CD8-positive, alpha-beta memory T cell (primary cell): ENCODE data around the gene SLFN14. TPM values are rescaled to one million over a fixed set of nuclear protein-coding genes. Genes with fewer than 3 reads are reported as not detected.

Source experiments
- CTCF ChIA-PET: fragments of 350-600 bp; sonication (Branson Sonifier 250); formaldehyde crosslinking; loops from one replicate; lab custom pipeline; 2021; ENCODE audit warnings: antibody characterized with exemption; lab: Charles Lee
- POLR2A ChIA-PET: fragments of 350-600 bp; sonication (Branson Sonifier 250); formaldehyde crosslinking; loops from one replicate; lab custom pipeline; 2021; ENCODE audit warnings: antibody characterized with exemption; lab: Charles Lee
- DNase-seq, 5 donors: peaks; one replicate each; pipeline versions ENCODE4 v3.0.0 to v3.0.0-alpha.2; 2020 to 2022; ENCODE audit warnings: mixed read lengths in 1 of 5
- H3K27ac ChIP-seq: one replicate; pipeline ENCODE4 v1.7.0; 2013; ENCODE audit warnings: low read depth, mild to moderate bottlenecking, low read length, moderate library complexity
- H3K27me3 ChIP-seq: 2 replicates; pipeline ENCODE4 v1.7.0; 2013; ENCODE audit warnings: low read length, mild to moderate bottlenecking; ENCODE audit not compliant: insufficient read depth, poor library complexity, severe bottlenecking
- H3K36me3 ChIP-seq: 2 replicates; pipeline ENCODE4 v1.7.0; 2013; ENCODE audit warnings: mild to moderate bottlenecking, low read length, moderate library complexity; ENCODE audit not compliant: insufficient read depth
- H3K4me1 ChIP-seq: 2 replicates; pipeline ENCODE4 v1.7.0; 2013; ENCODE audit warnings: mild to moderate bottlenecking, low read length, moderate library complexity; ENCODE audit not compliant: insufficient read depth
- H3K4me3 ChIP-seq: 2 replicates; pipeline ENCODE4 v1.7.0; 2013; ENCODE audit warnings: mild to moderate bottlenecking, low read length
- H3K9me3 ChIP-seq: 2 replicates; pipeline ENCODE4 v1.7.0; 2013; ENCODE audit warnings: mild to moderate bottlenecking, low read length
- H3K27ac Mint-ChIP-seq, 8 donors: one replicate each; pipeline ENCODE4 v1.8.0; 2020 to 2021; ENCODE audit warnings: mixed read lengths in 8 of 8, mild to moderate bottlenecking in 6 of 8, inconsistent platforms in 3 of 8, moderate library complexity in 3 of 8
- H3K27me3 Mint-ChIP-seq, 2 donors: one replicate each; pipeline ENCODE4 v1.8.0; 2020 to 2021; ENCODE audit warnings: mixed read lengths in 2 of 2, mild to moderate bottlenecking in 1 of 2, moderate library complexity in 1 of 2
- H3K36me3 Mint-ChIP-seq, 3 donors: one replicate each; pipeline ENCODE4 v1.8.0; 2020 to 2021; ENCODE audit warnings: mixed read lengths in 3 of 3, inconsistent platforms in 1 of 3, mild to moderate bottlenecking in 1 of 3
- H3K4me1 Mint-ChIP-seq, 3 donors: one replicate each; pipeline ENCODE4 v1.8.0; 2020 to 2021; ENCODE audit warnings: mixed read lengths in 3 of 3, inconsistent platforms in 1 of 3, mild to moderate bottlenecking in 1 of 3
- H3K4me3 Mint-ChIP-seq, 7 donors: one replicate each; pipeline ENCODE4 v1.8.0; 2020 to 2021; ENCODE audit warnings: mixed read lengths in 7 of 7, mild to moderate bottlenecking in 6 of 7, moderate library complexity in 4 of 7, inconsistent platforms in 2 of 7
- H3K9me3 Mint-ChIP-seq, 5 donors: one replicate each; pipeline ENCODE4 v1.8.0; 2020 to 2022; ENCODE audit warnings: mixed read lengths in 5 of 5, mild to moderate bottlenecking in 3 of 5, moderate library complexity in 2 of 5, inconsistent platforms in 1 of 5
- polyA plus RNA-seq: library from polyadenylated mRNA; unstranded; fragments of 300-500 nt; fragmentation: Illumina TruSeq; gene quantifications from one replicate; pipeline ENCODE4 v1.2.3, GENCODE V29; 2021
- total RNA-seq, 2 experiments: library from RNA; stranded (reverse); gene quantifications; one replicate each; pipeline ENCODE4 v1.2.3, GENCODE V29; 2021

The SLFN14 gene
- total and polyA plus RNA-seq, 3 experiments from 2014 or later: 0.13 to 0.16 (median 0.15) TPM

GRCh38 chr17:35559495-35560210 is 966 bp downstream of the SLFN14 start:
- ChIA-PET POLR2A (no interaction called here), CTCF (no interaction called here)

DNA sequence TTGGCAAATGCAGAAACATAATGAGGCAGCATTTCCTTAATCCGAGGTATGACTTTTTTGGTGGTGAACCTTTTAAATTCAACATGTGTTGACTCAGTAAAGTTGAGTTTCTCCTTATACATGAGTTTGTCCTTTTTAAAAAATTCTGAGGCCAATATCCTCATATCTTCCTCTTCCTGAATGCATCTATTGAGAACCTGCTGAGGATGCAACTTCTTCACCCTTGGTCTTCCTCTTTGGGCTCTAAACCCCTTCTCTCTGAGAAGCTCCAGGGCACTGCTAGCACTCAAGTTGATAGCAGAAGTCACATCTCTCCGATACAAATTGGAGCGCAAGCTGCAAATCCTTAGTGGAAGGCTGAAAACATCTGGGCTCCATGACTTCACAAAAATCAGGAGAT is 3.3 kb downstream of the SLFN14 start:
- Histone ChIP-seq H3K9me3 (no peaks in the 10 kb centered on the region), H3K27me3 (no peaks in the 10 kb centered on the region), H3K36me3 (no peaks in the 10 kb centered on the region), H3K4me1 (no peaks in the 10 kb centered on the region), H3K4me3 (no peak overlapping the region), H3K27ac (no peak overlapping the region)
- ChIA-PET POLR2A (no interaction called here), CTCF (no interaction called here)
- no peak overlapping the region for H3K27ac Mint-ChIP-seq
- no peaks in the 10 kb centered on the region for H3K9me3 Mint-ChIP-seq
- H3K4me3 Mint-ChIP-seq: no peak overlapping the region
- H3K36me3 Mint-ChIP-seq: peaks cover 0 to 2% (median 0%) of the 10 kb centered on the region in 3 donors
- no peak for DNase-seq
- peaks cover 16 to 17% of the 10 kb centered on the region in 2 donors for H3K27me3 Mint-ChIP-seq
- H3K4me1 Mint-ChIP-seq: no peaks in the 10 kb centered on the region

More at GRCh38 chr17:35559495-35560210, 966 bp downstream of the SLFN14 start:
- Mint-ChIP-seq H3K4me1 (no peaks in the 10 kb centered on the region), H3K27ac (no peak overlapping the region), H3K4me3 (no peak overlapping the region), H3K36me3 (no peaks in the 10 kb centered on the region), H3K27me3 (peaks cover 16 to 22% of the 10 kb centered on the region in 2 donors), H3K9me3 (no peaks in the 10 kb centered on the region)
- Histone ChIP-seq H3K27ac (peak overlapping the region; percentile 43), H3K4me3 (no peak overlapping the region), H3K4me1 (no peaks in the 10 kb centered on the region), H3K36me3 (no peaks in the 10 kb centered on the region), H3K27me3 (no peaks in the 10 kb centered on the region), H3K9me3 (no peaks in the 10 kb centered on the region)
- DNase-seq: no peak

- CTCF ChIA-PET: no interaction called here
- POLR2A ChIA-PET: interaction anchor here (0.7 to 1.1 kb wide), 2 partner anchors 23 to 61 kb away, joined by 3 to 4 read pairs; partner anchors contain the start of gene PEX12
- no peaks in the 10 kb centered on the region for H3K27me3 ChIP-seq
- no peaks in the 10 kb centered on the region for H3K4me1 Mint-ChIP-seq
- H3K4me3 Mint-ChIP-seq: no peak overlapping the region
- no peaks in the 10 kb centered on the region for H3K9me3 ChIP-seq
- H3K36me3 Mint-ChIP-seq: peaks cover 0 to 6% (median 4%) of the 10 kb centered on the region in 3 donors
- H3K36me3 ChIP-seq: no peaks in the 10 kb centered on the region
- H3K27me3 Mint-ChIP-seq: peaks cover 12 to 14% of the 10 kb centered on the region in 2 donors
- H3K27ac ChIP-seq: no peak overlapping the region
- DNase-seq: no peak
- H3K27ac Mint-ChIP-seq: no peak overlapping the region
- no peaks in the 10 kb centered on the region for H3K9me3 Mint-ChIP-seq
- H3K4me3 ChIP-seq: no peak overlapping the region
- no peaks in the 10 kb centered on the region for H3K4me1 ChIP-seq
Measured at GRCh38 chr17:35555691-35556090, 4.9 kb downstream of the SLFN14 start.

DNA sequence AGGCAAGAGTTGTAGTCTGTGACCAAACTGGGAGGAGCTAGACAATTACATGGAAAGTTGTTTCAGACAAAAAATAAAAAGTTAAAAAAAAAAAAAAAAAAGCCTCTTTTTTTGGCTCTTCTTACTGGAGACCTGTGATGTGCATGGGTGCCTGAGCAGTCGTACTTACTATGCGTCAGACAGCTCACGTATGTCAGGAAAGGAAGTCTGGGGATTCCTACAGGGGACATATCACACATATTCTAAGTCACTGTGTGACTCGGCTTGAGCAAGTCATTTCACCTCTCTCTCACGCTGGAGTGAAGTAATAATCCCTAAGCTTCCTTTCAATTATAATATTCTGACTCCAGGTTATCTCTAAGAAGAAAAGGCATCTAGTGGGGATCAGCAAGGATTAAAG is 6.0 kb downstream of the SLFN14 start:
- ChIA-PET POLR2A (interaction anchor here (0.5 to 0.6 kb wide), 2 partner anchors 16 to 123 kb away, joined by 4 to 6 read pairs; no protein-coding TSS in a partner anchor), CTCF (interaction anchor here (0.6 to 1.3 kb wide), 3 partner anchors 21 to 242 kb away, joined by 3 read pairs; no protein-coding TSS in a partner anchor)
- no peak overlapping the region for H3K27ac ChIP-seq
- DNase-seq: no peak
- Mint-ChIP-seq H3K9me3 (no peaks in the 10 kb centered on the region), H3K36me3 (peaks cover 0 to 7% (median 5%) of the 10 kb centered on the region in 3 donors), H3K27me3 (peaks cover 5 to 8% of the 10 kb centered on the region in 2 donors), H3K27ac (peak overlapping the region in 1 of 8 donors; percentile 54), H3K4me3 (no peak overlapping the region), H3K4me1 (no peaks in the 10 kb centered on the region)
- no peaks in the 10 kb centered on the region for H3K36me3 ChIP-seq
- no peaks in the 10 kb centered on the region for H3K4me1 ChIP-seq
- H3K4me3 ChIP-seq: no peak overlapping the region
- H3K9me3 ChIP-seq: no peaks in the 10 kb centered on the region
- H3K27me3 ChIP-seq: no peaks in the 10 kb centered on the region

- no peaks in the 10 kb centered on the region for H3K36me3 ChIP-seq
- ChIA-PET CTCF (no interaction called here), POLR2A (no interaction called here)
- no peak overlapping the region for H3K4me3 ChIP-seq
- Mint-ChIP-seq H3K36me3 (peaks cover 0 to 10% (median 9%) of the 10 kb centered on the region in 3 donors), H3K4me3 (no peak overlapping the region), H3K4me1 (peaks cover 0 to 4% (median 0%) of the 10 kb centered on the region in 3 donors), H3K27me3 (peaks cover 0 to 2% of the 10 kb centered on the region in 2 donors), H3K9me3 (no peaks in the 10 kb centered on the region), H3K27ac (no peak overlapping the region)
- H3K27ac ChIP-seq: no peak overlapping the region
- H3K27me3 ChIP-seq: no peaks in the 10 kb centered on the region
- H3K4me1 ChIP-seq: no peaks in the 10 kb centered on the region
- no peak for DNase-seq
- no peaks in the 10 kb centered on the region for H3K9me3 ChIP-seq
Measured at GRCh38 chr17:35553310-35553709, 7.3 kb downstream of the SLFN14 start.

DNA sequence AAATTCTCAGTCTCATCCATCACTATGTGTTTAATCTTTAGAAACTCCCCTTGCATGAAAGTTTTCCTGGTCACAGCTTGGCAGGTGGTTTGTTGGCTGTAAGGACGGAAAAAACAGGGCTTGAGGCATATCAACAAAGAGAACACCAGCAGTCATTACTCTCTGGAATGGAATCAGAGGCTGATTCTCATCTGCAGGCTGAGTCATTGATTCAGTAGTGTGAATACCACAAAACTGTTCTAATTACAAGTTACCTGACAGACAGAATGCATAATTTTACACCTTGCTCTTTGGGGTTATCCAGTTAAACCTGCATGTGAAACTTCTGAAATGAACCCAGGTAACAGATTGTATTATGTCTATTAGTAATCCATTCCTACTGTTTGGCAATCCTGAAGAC is 11.6 kb downstream of the SLFN14 start:
- no peak overlapping the region for H3K27ac ChIP-seq
- Mint-ChIP-seq H3K36me3 (peaks cover 0 to 10% (median 9%) of the 10 kb centered on the region in 3 donors), H3K4me3 (no peak overlapping the region), H3K4me1 (peaks cover 0 to 14% (median 0%) of the 10 kb centered on the region in 3 donors), H3K9me3 (no peaks in the 10 kb centered on the region), H3K27me3 (no peaks in the 10 kb centered on the region), H3K27ac (peak overlapping the region in 2 of 8 donors; percentile 7 to 14)
- ChIA-PET CTCF (interaction anchor here (1.1 kb wide), 1 partner anchor 15 kb away, joined by 3 read pairs; no protein-coding TSS in a partner anchor), POLR2A (no interaction called here)
- no peaks in the 10 kb centered on the region for H3K4me1 ChIP-seq
- DNase-seq: no peak
- H3K4me3 ChIP-seq: no peak overlapping the region
- H3K9me3 ChIP-seq: no peaks in the 10 kb centered on the region
- no peaks in the 10 kb centered on the region for H3K27me3 ChIP-seq
- H3K36me3 ChIP-seq: no peaks in the 10 kb centered on the region

DNA sequence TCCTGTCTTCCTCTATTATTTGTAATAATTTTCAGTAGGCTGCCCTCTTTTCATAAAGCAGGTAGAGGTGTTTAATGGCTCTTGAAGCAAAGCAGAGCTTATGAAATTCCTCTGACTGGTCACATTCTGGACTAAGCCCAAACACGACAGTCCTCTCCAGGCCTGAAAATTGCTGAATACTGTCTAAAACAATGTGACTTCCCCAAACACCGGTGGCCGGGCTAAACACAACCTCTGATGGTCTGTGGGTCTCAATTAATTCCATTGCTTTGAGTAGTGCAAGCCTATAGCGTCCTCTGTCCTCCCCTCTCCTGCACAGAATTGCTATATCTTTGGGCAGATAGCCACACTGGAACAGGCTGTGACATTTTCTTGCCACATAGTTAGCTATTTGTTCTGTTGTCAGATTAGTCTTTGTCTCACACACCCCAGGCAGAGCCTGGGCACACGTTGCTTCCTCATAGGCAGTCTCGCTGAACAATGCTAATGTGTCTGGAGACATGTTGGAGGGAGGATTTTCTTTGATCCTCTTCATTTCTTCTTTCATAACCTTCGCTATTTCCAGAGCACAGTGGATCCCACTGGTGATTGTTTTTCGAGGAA is 12.3 kb downstream of the SLFN14 start:
- no peaks in the 10 kb centered on the region for H3K9me3 Mint-ChIP-seq
- H3K27ac Mint-ChIP-seq: peak overlapping the region in 1 of 8 donors; percentile 67
- no peak overlapping the region for H3K4me3 ChIP-seq
- no peak overlapping the region for H3K4me3 Mint-ChIP-seq
- POLR2A ChIA-PET: no interaction called here
- no peaks in the 10 kb centered on the region for H3K9me3 ChIP-seq
- H3K27me3 ChIP-seq: no peaks in the 10 kb centered on the region
- H3K4me1 Mint-ChIP-seq: peaks cover 3 to 19% (median 3%) of the 10 kb centered on the region in 3 donors
- H3K4me1 ChIP-seq: peaks cover under 1% of the 10 kb centered on the region
- no peaks in the 10 kb centered on the region for H3K36me3 ChIP-seq
- H3K27ac ChIP-seq: no peak overlapping the region
- no peak for DNase-seq
- no peaks in the 10 kb centered on the region for H3K27me3 Mint-ChIP-seq
- CTCF ChIA-PET: no interaction called here
- peaks cover 2 to 10% (median 10%) of the 10 kb centered on the region in 3 donors for H3K36me3 Mint-ChIP-seq

DNA sequence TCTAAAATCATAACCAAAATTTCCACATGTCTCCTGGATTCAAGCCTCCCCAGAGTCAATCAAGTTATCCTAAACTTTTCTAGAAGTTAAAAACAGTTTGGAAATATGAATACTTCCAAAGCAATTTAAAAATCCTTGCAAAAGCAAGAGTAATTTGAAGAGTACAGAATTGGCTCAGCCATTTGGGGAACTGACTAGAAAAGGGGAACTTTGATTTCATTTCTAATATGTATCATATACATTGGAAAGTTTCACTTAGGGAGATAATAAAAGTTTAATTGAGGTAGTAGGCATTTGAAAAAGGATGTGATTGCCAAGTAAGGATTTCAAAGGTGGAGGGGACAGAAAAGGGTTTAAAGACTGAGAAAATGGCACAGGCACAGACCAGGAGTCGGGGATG is 14.1 kb downstream of the SLFN14 start:
- H3K4me3 ChIP-seq: no peak overlapping the region
- H3K4me1 Mint-ChIP-seq: peaks cover 10 to 26% (median 13%) of the 10 kb centered on the region in 3 donors
- POLR2A ChIA-PET: no interaction called here

More for the DNA sequence above, 14.1 kb downstream of the SLFN14 start:
- Mint-ChIP-seq H3K27ac (no peak overlapping the region), H3K4me3 (no peak overlapping the region), H3K27me3 (no peaks in the 10 kb centered on the region), H3K36me3 (peaks cover 3 to 13% (median 10%) of the 10 kb centered on the region in 3 donors), H3K9me3 (no peaks in the 10 kb centered on the region)
- peaks cover 8% of the 10 kb centered on the region for H3K4me1 ChIP-seq
- no peak overlapping the region for H3K27ac ChIP-seq
- CTCF ChIA-PET: interaction anchor here (1.3 kb wide), 1 partner anchor 58 kb away, joined by 3 read pairs; no protein-coding TSS in a partner anchor
- H3K36me3 ChIP-seq: no peaks in the 10 kb centered on the region
- H3K27me3 ChIP-seq: no peaks in the 10 kb centered on the region
- no peak for DNase-seq
- no peaks in the 10 kb centered on the region for H3K9me3 ChIP-seq
